Kasumi-1 (cell line): ENCODE results near the gene IFT57.

Source experiments
- DNase-seq, 2 experiments: peaks; one replicate each; lab custom pipeline; 2025; lab: John Stamatoyannopoulos, UW

IFT57 gene

DNA sequence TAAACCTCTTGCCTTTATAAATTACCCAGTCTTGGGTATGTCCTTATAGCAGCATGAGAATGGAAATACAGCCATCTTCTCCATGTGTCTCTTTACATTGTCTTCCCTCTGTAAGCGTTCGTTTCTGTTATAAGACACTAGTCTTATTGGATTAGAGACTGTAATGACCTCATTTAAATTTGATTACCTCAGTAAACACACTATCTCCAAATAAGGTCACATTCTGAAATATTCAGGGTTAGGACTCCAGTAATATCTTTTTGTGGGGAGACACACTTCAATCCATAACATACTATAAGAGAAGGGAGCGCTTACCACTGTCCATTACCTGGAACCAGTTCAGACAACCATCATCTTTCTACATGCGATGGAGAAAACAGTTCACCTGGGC lies 97.1 kb downstream of the IFT57 start:
- peak in 1 of 2 experiments; percentile 29 for DNase-seq

GRCh38 chr3:108124337-108125152 lies 97.7 kb downstream of the IFT57 start:
- peak; percentile 74 to 76 for DNase-seq

DNA sequence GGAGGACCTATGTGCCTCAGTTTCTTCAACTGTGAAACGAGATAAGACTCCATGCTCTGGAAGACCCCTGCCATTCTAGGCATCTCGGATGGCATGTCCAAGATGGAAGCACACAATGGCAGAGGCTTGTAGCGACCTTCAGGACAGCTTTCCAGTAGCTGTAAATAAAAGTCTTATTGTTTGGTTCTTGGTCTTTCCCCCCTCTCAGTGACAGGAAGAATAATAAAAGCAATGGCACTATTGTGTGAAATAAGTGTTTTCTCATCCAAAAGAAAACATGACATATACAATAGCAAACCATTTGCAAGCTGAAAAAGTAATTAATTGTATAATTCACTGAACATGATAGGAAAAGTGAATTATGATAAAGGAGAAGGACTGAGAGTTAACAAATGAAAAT lies 98.9 kb downstream of the IFT57 start:
- DNase-seq = no peak

DNA sequence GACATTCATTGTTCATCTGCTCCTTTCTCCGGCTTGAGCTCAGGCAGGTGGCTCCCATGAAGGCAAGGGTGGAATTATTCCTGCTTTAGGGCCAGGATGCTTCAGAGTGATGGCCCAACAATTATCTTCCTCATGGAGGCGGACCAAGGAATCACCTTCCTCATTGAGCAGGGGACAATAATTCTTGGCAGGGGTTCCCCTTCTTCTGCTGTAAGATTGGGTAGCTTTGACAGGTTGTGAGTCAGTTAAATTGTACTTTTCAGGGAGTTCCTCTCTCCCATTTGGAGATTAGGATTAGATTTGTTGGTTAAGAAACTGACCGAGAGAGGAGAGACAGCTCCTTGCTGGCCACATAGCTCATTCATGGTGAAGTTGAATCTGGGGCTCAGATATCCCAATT lies 99.9 kb downstream of the IFT57 start:
- DNase-seq = no peak

- DNase-seq = peak in 1 of 2 experiments; percentile 34
Observed at GRCh38 chr3:108119398-108120104, 102.7 kb downstream of the IFT57 start.

- DNase-seq = no peak
Observed at GRCh38 chr3:108118038-108118768, 104.0 kb downstream of the IFT57 start.

DNA sequence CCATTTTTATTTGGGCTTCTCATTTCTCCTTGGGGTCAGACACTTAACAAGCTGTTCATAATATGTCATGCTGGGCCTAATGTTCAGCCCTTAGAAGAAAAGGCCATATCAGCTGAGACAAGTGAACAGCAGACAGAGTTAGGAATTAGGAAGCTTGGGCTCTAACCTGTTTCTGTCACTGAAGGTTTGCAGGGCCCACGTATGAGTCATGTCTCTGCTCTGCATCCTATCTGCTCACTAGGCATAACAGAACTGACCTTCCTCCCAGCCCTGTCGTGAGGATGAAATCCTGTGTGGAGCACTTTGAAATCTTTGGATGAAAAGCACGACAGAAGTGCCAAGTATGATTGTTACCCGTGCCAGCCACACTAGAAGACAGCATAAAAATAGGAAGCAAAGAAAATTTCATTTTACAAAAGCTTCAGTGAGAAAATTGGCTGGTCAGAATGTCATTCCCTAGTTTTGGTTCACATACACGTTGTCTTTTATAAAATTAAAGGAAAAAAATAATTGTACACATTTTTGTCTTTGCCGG lies 104.9 kb downstream of the IFT57 start:
- DNase-seq = peak; percentile 4 to 18

- DNase-seq = no peak
Observed at GRCh38 chr3:108114423-108115065, 107.7 kb downstream of the IFT57 start.

GRCh38 chr3:108113975-108114374 lies 108.2 kb downstream of the IFT57 start:
- no peak for DNase-seq

- DNase-seq = no peak
Observed at GRCh38 chr3:108110934-108111333, 111.3 kb downstream of the IFT57 start.
